Muscle of leg (tissue), 11 donors: ENCODE results near the gene GPR87. TPM values are rescaled to one million over a fixed set of nuclear protein-coding genes. Genes with fewer than 3 reads are reported as not detected.

Experiments
- DNase-seq: peaks from one replicate; pipeline ENCODE4 v3.0.0; 2013
- H3K27ac ChIP-seq: one replicate; pipeline ENCODE4 v1.5.1; 2013; ENCODE audit warnings: mild to moderate bottlenecking, low read length, control low read depth
- H3K27me3 ChIP-seq: one replicate; pipeline ENCODE4 v1.6.1; 2013; ENCODE audit warnings: low read length; ENCODE audit not compliant: control insufficient read depth, insufficient read depth
- H3K36me3 ChIP-seq: one replicate; pipeline ENCODE4 v1.6.1; 2013; ENCODE audit warnings: low read length; ENCODE audit not compliant: control insufficient read depth, insufficient read depth
- H3K4me1 ChIP-seq: one replicate; pipeline ENCODE4 v1.6.1; 2013; ENCODE audit warnings: low read length; ENCODE audit not compliant: control insufficient read depth, insufficient read depth
- H3K4me3 ChIP-seq: one replicate; pipeline ENCODE4 v1.5.1; 2013; ENCODE audit warnings: low read length, control low read depth
- H3K9me3 ChIP-seq: replicated peaks from 2 replicates; pipeline ENCODE4 v1.6.1; 2013; ENCODE audit warnings: low read depth, low read length; ENCODE audit not compliant: control insufficient read depth
- WGBS: methylation state at CpG from one replicate; pipeline ENCODE4 v1.1.5; 2013; ENCODE audit warnings: missing lambda C conversion rate; ENCODE audit not compliant: insufficient coverage; 5-methylcytosine and 5-hydroxymethylcytosine counted together
- polyA plus RNA-seq, 8 donors: library from polyadenylated mRNA; unstranded; fragments of 120-200 nt; gene quantifications; one replicate each; pipeline versions ENCODE4 v1.2.1 to v1.2.3, GENCODE V29; 2013; ENCODE audit warnings: inconsistent platforms in 1 of 8, low replicate concordance in 1 of 8; ENCODE audit not compliant: insufficient read length in 8 of 8, insufficient read depth in 1 of 8
- total RNA-seq: library from RNA; stranded (reverse); fragments of 120-200 nt; gene quantifications from one replicate; pipeline ENCODE4 v1.2.4, GENCODE V29; 2013

GPR87 gene
- total and polyA plus RNA-seq, 9 donors, result 0.16 to 1.9 TPM; not detected in 7

- Histone ChIP-seq H3K27ac (no peak overlapping the region), H3K9me3 (no peaks in the 10 kb centered on the region), H3K4me3 (no peak overlapping the region), H3K4me1 (no peaks in the 10 kb centered on the region), H3K36me3 (no peaks in the 10 kb centered on the region), H3K27me3 (no peaks in the 10 kb centered on the region)
- DNase-seq, result no peak
- no CpG with 5 or more reads among the region's 5 CpGs for WGBS
Measured at GRCh38 chr3:151275091-151275490, 41.5 kb downstream of the GPR87 start.

DNA sequence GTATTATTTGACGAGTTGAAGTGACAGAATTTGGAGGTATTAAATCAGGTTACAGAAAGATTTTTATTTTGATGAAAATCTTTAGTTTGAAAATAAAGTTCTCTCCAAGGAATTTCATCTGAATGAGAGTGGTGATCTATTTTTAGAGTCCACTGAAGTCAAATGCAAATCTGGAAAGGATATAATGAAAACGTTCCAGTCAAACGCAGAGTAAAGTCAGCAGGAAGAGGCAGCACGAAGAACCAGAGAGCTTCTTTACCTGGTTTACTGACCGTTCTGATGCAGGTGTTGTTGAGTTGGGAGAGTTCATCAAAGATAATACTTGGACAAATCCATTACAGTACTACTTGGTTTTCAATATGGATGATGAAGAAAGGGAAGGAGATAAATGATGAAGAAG is 47.0 kb downstream of the GPR87 start:
- Histone ChIP-seq H3K27me3 (no peaks in the 10 kb centered on the region), H3K4me3 (no peak overlapping the region), H3K4me1 (peaks cover 9% of the 10 kb centered on the region), H3K27ac (peak overlapping the region; percentile 47), H3K9me3 (no peaks in the 10 kb centered on the region), H3K36me3 (no peaks in the 10 kb centered on the region)
- 23% methylated on average over 3 of the region's 5 CpGs for WGBS
- peak; percentile 82 for DNase-seq

- H3K27ac ChIP-seq, result no peak overlapping the region
- peaks cover 9% of the 10 kb centered on the region for H3K4me1 ChIP-seq
- H3K9me3 ChIP-seq, result no peaks in the 10 kb centered on the region
- DNase-seq, result no peak
- no peaks in the 10 kb centered on the region for H3K27me3 ChIP-seq
- no peaks in the 10 kb centered on the region for H3K36me3 ChIP-seq
- no peak overlapping the region for H3K4me3 ChIP-seq
- 100% methylated on average over 3 of the region's 11 CpGs for WGBS
Measured at GRCh38 chr3:151268267-151269235, 48.1 kb downstream of the GPR87 start.

- Histone ChIP-seq H3K9me3 (no peaks in the 10 kb centered on the region), H3K27me3 (no peaks in the 10 kb centered on the region), H3K4me1 (peaks cover 9% of the 10 kb centered on the region), H3K4me3 (no peak overlapping the region), H3K27ac (no peak overlapping the region), H3K36me3 (no peaks in the 10 kb centered on the region)
- DNase-seq, result no peak
- WGBS, result no CpG with 5 or more reads among the region's 1 CpG
Measured at GRCh38 chr3:151267066-151267465, 49.6 kb downstream of the GPR87 start.

DNA sequence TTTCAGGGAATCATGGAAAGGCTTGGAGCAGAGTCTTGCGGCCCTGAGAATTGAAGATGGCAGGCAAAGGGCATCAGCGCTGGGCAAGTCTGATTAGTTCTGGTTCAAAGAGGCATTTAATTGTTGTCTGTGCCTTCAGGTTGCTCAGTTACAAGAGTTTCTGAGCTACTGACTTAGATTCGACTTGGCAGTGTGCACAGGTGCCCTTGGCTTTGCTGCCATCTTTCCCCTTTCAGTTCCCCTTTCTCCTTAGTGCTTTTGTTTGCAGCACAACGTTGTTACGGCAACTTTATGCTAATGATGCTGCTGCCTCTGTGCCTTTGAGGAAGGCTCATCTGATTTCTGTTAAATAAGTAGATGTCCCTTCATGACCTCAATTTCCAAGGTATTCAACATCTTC is 50.8 kb downstream of the GPR87 start:
- Histone ChIP-seq H3K27ac (no peak overlapping the region), H3K4me1 (peaks cover 9% of the 10 kb centered on the region), H3K4me3 (no peak overlapping the region), H3K9me3 (no peaks in the 10 kb centered on the region), H3K36me3 (no peaks in the 10 kb centered on the region), H3K27me3 (no peaks in the 10 kb centered on the region)
- DNase-seq, result peak; percentile 83
- 57% methylated on average over 1 of the region's 5 CpGs for WGBS

- Histone ChIP-seq H3K4me1 (peaks cover 9% of the 10 kb centered on the region), H3K27me3 (no peaks in the 10 kb centered on the region), H3K27ac (no peak overlapping the region), H3K9me3 (no peaks in the 10 kb centered on the region), H3K36me3 (no peaks in the 10 kb centered on the region), H3K4me3 (no peak overlapping the region)
- 40% methylated on average over 1 of the region's 5 CpGs for WGBS
- no peak for DNase-seq
Measured at GRCh38 chr3:151265166-151265565, 51.5 kb downstream of the GPR87 start.

- H3K27me3 ChIP-seq, result no peaks in the 10 kb centered on the region
- H3K27ac ChIP-seq, result no peak overlapping the region
- WGBS, result no CpG with 5 or more reads among the region's 1 CpG
- no peaks in the 10 kb centered on the region for H3K9me3 ChIP-seq
- peaks cover 9% of the 10 kb centered on the region for H3K4me1 ChIP-seq
- no peak overlapping the region for H3K4me3 ChIP-seq
- no peak for DNase-seq
- no peaks in the 10 kb centered on the region for H3K36me3 ChIP-seq
Measured at GRCh38 chr3:151264605-151265004, 52.0 kb downstream of the GPR87 start.

GRCh38 chr3:151262871-151263525 is 53.6 kb downstream of the GPR87 start:
- 72% methylated on average over 7 of the region's 8 CpGs for WGBS
- Histone ChIP-seq H3K36me3 (no peaks in the 10 kb centered on the region), H3K9me3 (no peaks in the 10 kb centered on the region), H3K27me3 (no peaks in the 10 kb centered on the region), H3K27ac (no peak overlapping the region), H3K4me3 (no peak overlapping the region), H3K4me1 (peaks cover 9% of the 10 kb centered on the region)
- DNase-seq, result peak; percentile 89

DNA sequence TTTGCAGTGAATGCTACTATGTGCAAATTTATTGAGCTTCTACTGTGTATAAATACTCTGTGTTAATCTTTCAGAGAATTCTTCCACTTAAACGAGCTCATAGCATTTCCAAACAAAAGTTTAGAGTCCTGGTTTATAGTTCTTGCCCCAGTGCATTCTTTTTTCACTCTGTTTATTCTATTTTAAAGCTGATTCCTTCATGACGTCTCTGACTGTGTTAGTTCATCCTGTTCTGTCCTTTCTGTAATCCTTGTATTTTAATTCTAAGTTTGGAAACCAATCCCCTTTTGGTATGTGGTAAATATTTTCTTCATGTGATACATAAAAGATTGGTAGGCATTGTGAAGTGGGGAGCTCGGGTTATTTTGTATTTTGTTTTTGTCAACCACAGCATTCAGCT is 57.0 kb downstream of the GPR87 start:
- H3K9me3 ChIP-seq, result no peaks in the 10 kb centered on the region
- H3K4me1 ChIP-seq, result no peaks in the 10 kb centered on the region
- H3K4me3 ChIP-seq, result no peak overlapping the region
- no peaks in the 10 kb centered on the region for H3K27me3 ChIP-seq
- 100% methylated on average over 1 of the region's 3 CpGs for WGBS
- no peaks in the 10 kb centered on the region for H3K36me3 ChIP-seq
- no peak overlapping the region for H3K27ac ChIP-seq
- no peak for DNase-seq

DNA sequence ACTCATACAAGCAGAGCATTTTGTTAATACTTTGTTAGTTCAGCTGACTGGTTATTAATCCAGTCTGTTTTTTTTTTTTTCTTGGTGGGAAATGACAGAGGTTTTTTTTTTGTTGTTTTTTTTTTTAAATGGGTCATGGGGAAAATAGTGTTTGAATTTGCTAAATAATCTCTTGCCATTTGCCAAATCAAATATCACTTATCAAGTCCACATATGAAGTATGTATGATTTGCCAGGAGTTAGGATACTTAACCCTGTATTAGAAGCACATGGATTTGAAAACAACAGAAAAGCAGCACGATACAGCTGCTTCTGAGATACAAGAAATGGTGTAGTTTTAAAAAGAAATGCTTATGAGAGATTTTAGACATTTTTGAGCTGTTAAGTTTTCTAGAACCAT is 59.9 kb downstream of the GPR87 start:
- H3K27ac ChIP-seq, result peak overlapping the region; percentile 1
- no peak overlapping the region for H3K4me3 ChIP-seq
- no peaks in the 10 kb centered on the region for H3K27me3 ChIP-seq
- no peaks in the 10 kb centered on the region for H3K4me1 ChIP-seq
- H3K9me3 ChIP-seq, result no peaks in the 10 kb centered on the region
- no peaks in the 10 kb centered on the region for H3K36me3 ChIP-seq
- no peak for DNase-seq
- WGBS, result 0% methylated on average over 1 of the region's 1 CpG
